DMS153 (cell line): ENCODE measurements around the gene ZNF35.

Experiments
- DNase-seq: peaks from one replicate; lab custom pipeline; 2025; lab: John Stamatoyannopoulos, UW

Gene ZNF35

DNA sequence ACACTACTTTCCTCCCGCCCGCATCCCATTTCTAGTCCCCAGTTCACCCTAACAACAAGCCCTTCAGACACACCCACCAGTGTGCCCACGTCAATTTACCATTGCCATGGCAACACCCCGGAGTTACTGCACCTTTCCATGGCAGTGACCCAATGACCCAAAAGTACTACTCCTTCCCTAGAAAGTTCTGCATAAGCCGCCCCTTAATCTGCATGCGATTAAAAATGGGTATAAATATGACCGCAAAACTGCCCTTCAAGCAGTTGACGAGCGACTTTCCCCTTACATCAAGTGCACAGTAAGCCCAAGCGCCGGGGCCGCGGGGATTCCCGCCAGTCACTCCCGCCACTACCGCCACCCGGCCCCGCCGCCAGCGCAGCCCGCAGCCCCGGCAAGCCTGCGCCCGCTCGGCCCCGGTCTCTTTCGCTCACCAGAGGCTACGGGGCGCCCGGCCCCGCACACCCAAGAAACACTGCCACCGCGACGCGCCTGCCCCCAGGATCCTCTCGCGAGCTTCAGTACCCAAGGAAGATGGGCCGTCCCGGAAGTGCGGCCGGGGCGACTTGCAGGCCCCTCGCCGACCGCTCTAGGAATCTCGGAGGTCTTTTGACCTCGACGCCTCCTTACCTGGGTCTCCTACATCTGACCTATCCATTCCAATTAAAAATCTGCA is 36.7 kb downstream of the ZNF35 start:
- peak; percentile 61 for DNase-seq

GRCh38 chr3:44687898-44688297 is 39.4 kb downstream of the ZNF35 start:
- no peak for DNase-seq
